Ishikawa (cell line): Measurements from ENCODE around the gene RAB9B.
A peak's percentile ranks its signal among the peaks of the same experiment; 100 is the strongest.

ENCODE experiments used
- CEBPB ChIP-seq: IDR thresholded peaks from 2 replicates; pipeline ENCODE4 v1.6.1; 2012
- CREB1 ChIP-seq: IDR thresholded peaks from 2 replicates; pipeline ENCODE4 v1.6.1; 2012; ENCODE audit warnings: low read depth
- EGR1 ChIP-seq: IDR thresholded peaks from 2 replicates; pipeline ENCODE4 v1.6.1; 2012
- EP300 ChIP-seq: IDR thresholded peaks from 2 replicates; pipeline ENCODE4 v1.6.1; 2012; ENCODE audit warnings: borderline replicate concordance
- FOXM1 ChIP-seq: IDR thresholded peaks from 2 replicates; pipeline ENCODE4 v1.6.1; 2012; ENCODE audit warnings: low read depth, borderline replicate concordance
- MAX ChIP-seq: IDR thresholded peaks from 2 replicates; pipeline ENCODE4 v1.6.1; 2012
- NFIC ChIP-seq: IDR thresholded peaks from 2 replicates; pipeline ENCODE4 v1.6.1; 2012
- RAD21 ChIP-seq: IDR thresholded peaks from 2 replicates; pipeline ENCODE4 v1.6.1; 2012; ENCODE audit warnings: low read depth
- REST ChIP-seq: IDR thresholded peaks from 2 replicates; pipeline ENCODE4 v1.6.1; 2012; ENCODE audit warnings: low read depth, mild to moderate bottlenecking
- TAF1 ChIP-seq: IDR thresholded peaks from 2 replicates; pipeline ENCODE4 v1.6.1; 2012; ENCODE audit warnings: low read depth, mild to moderate bottlenecking
- TCF12 ChIP-seq: IDR thresholded peaks from 2 replicates; pipeline ENCODE4 v1.6.1; 2012; ENCODE audit warnings: low read depth
- TEAD4 ChIP-seq: IDR thresholded peaks from 2 replicates; pipeline ENCODE4 v1.6.1; 2012
- USF1 ChIP-seq: IDR thresholded peaks from 2 replicates; pipeline ENCODE4 v1.6.1; 2012
- YY1 ChIP-seq: IDR thresholded peaks from 2 replicates; pipeline ENCODE4 v1.6.1; 2012; ENCODE audit warnings: low read depth
- ZBTB7A ChIP-seq: IDR thresholded peaks from 2 replicates; pipeline ENCODE4 v1.6.1; 2012; ENCODE audit warnings: low read depth

The RAB9B gene

GRCh38 chrX:103847174-103847870 lies 15.3 kb upstream of the RAB9B start:
- TF ChIP-seq EGR1 = no peak
- TF ChIP-seq CEBPB = no peak
- no peak for TF ChIP-seq RAD21
- no peak for TF ChIP-seq ZBTB7A
- no peak for TF ChIP-seq TCF12
- no peak for TF ChIP-seq EP300
- no peak for TF ChIP-seq REST
- TF ChIP-seq USF1 = no peak
- no peak for TF ChIP-seq YY1
- no peak for TF ChIP-seq TEAD4
- TF ChIP-seq TAF1 = no peak
- TF ChIP-seq NFIC = no peak
- TF ChIP-seq CREB1 = no peak

- no peak for TF ChIP-seq RAD21
- no peak for TF ChIP-seq EGR1
- TF ChIP-seq TEAD4 = no peak
- no peak for TF ChIP-seq NFIC
- TF ChIP-seq USF1 = no peak
- TF ChIP-seq YY1 = no peak
- no peak for TF ChIP-seq EP300
- TF ChIP-seq TCF12 = no peak
Observed at GRCh38 chrX:103846386-103846785, 14.3 kb upstream of the RAB9B start.

- TF ChIP-seq RAD21 (peak; percentile 71), REST (no peak), EGR1 (no peak)
Observed at GRCh38 chrX:103845165-103845653, 13.2 kb upstream of the RAB9B start.

GRCh38 chrX:103839404-103839803 lies 7.3 kb upstream of the RAB9B start:
- TF ChIP-seq NFIC (no peak), TEAD4 (no peak), FOXM1 (no peak), TAF1 (no peak), YY1 (no peak), RAD21 (no peak), EGR1 (no peak), CEBPB (no peak), ZBTB7A (no peak), TCF12 (no peak), USF1 (no peak), REST (no peak), EP300 (no peak), MAX (no peak), CREB1 (no peak)
